Lower leg skin (tissue), 4 donors: ENCODE data around the gene CREB3L4. TPM values are rescaled to one million over a fixed set of nuclear protein-coding genes. Genes with fewer than 3 reads are reported as not detected.

Experiments used
- DNase-seq, 2 donors: peaks; one replicate each; pipeline ENCODE4 v3.0.0-alpha.2; 2019; ENCODE audit warnings: low spot score in 2 of 2
- H3K4me3 ChIP-seq: fragments of 200-600 bp; sonication (generic); 2 replicates; pipeline ENCODE4 v1.5.1; 2017; ENCODE audit warnings: mild to moderate bottlenecking, low read depth; ENCODE audit not compliant: poor library complexity, severe bottlenecking
- POLR2A ChIP-seq, 2 donors: fragments of 450-650 bp; IDR thresholded peaks; one replicate each; pipeline ENCODE4 v1.6.1; 2016 to 2017; ENCODE audit warnings: antibody characterized with exemption in 2 of 2, mild to moderate bottlenecking in 1 of 2, moderate library complexity in 1 of 2
- WGBS, 2 donors: methylation state at CpG; one replicate each; pipeline ENCODE4 v1.1.5; 2018; 5-methylcytosine and 5-hydroxymethylcytosine counted together
- intact Hi-C: fragments of 100-400 bp; cut with DNase I; formaldehyde crosslinking; loops from one replicate; pipeline ENCODE4 v1.15.0; 2023; ENCODE audit warnings: low total_unique reads
- total RNA-seq, 4 donors: library from RNA; depleted of rRNA; stranded (reverse); fragments of >200 nt; gene quantifications; one replicate each; pipeline ENCODE4 v1.1.0, GENCODE V29; 2016
- TF ChIP-seq, protein P1 (sequence below), 3 donors: fragments of 450-650 bp; IDR thresholded peaks; one replicate each; pipeline ENCODE4 v1.5.1; 2016; ENCODE audit warnings: antibody characterized with exemption in 3 of 3, mild to moderate bottlenecking in 3 of 3, moderate library complexity in 2 of 3

CREB3L4 gene
- total RNA-seq, 4 donors from 2014 or later = 18.7 to 25.5 (median 22.9) TPM

DNA sequence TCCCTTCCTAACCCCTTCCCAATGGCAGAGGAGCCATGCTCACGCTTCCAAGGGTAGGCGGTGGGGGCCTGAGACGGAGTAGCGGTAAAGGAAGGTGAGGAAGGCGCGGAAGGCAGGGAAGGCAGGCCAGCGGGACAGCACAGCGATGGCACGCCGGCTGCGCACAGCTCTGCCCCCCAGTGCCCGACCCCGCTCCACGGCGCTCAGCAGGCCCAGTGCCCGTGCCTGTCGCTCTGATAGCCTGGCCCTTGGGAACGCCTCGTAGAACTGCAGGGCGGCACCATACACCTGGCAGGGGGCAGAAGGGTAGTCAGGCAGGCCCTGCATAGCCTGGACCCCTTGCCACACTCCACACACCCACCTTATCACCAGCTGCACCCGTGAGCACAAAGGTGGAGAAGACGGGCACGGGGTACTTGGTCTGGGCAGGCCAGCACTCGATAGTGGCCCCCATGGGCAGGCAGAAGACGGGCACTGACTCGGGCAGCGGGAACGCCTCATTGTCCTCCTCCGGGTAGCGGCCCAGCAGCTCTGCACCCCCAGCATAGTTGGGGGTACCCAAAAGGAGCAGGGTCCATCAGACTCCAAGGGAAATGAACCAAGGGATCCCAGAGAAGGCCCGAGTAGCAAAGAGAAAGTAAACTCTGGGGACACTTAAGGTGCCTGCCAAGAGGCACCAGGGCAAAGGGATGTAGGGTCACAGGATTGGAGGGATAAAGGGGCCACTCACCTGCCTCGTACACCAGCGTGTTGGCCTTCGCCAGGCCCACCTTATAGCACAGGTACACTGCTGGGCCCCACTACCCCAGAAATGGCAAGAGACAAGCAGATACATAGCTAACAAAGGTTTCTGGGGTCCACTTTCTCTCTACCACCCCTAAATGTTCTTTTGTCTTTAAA, 25.6 kb upstream of the CREB3L4 start:
- intact Hi-C loops = no loop called here
- WGBS, 2 donors = 93 to 94% methylated on average over 30 to 34 of the region's 34 CpGs
- H3K4me3 ChIP-seq = no peak overlapping the region
- DNase-seq = no peak
- TF ChIP-seq POLR2A (IDR thresholded peaks at IDR 0.05) = no peak
- TF ChIP-seq, protein P1, sequence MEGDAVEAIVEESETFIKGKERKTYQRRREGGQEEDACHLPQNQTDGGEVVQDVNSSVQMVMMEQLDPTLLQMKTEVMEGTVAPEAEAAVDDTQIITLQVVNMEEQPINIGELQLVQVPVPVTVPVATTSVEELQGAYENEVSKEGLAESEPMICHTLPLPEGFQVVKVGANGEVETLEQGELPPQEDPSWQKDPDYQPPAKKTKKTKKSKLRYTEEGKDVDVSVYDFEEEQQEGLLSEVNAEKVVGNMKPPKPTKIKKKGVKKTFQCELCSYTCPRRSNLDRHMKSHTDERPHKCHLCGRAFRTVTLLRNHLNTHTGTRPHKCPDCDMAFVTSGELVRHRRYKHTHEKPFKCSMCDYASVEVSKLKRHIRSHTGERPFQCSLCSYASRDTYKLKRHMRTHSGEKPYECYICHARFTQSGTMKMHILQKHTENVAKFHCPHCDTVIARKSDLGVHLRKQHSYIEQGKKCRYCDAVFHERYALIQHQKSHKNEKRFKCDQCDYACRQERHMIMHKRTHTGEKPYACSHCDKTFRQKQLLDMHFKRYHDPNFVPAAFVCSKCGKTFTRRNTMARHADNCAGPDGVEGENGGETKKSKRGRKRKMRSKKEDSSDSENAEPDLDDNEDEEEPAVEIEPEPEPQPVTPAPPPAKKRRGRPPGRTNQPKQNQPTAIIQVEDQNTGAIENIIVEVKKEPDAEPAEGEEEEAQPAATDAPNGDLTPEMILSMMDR (IDR thresholded peaks at IDR 0.05) = no peak

DNA sequence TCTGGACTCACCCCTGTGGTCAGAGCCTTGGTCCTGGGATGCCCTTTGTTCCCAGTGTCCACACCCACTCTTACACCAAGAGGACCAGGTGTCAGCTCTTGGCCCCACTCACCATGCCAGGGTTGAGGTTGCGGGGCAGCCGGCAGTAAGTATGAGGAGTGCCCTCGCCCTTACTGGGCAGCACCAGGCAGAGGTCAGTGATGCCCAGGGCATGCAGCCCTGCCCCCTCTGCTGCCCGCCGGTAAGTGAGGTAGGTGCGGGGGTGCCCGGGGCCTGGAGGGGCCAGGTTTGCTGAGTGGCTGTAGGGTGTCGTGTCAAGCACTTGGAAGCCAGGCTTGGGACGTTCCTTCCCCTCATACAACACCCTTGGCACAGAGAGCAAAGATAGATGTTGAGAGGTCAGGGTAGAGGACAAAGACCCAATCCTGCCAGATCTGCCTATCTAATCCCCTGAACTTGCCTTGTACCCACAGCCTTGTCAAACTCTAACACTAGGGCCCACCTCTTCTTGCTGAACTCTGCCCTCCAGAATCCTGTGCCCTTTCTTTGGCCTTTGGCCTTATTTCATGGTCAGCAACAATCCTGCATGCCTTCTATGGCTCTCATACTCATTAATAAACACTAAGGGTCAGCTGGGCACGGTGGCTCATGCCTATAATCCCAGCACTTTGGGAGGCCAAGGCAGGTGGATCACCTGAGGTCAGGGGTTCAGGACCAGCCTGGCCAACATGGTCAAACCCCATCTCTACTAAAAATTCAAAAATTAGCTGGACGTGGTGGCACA, 24.7 kb upstream of the CREB3L4 start:
- 87 to 89% methylated on average over 9 to 11 of the region's 11 CpGs for WGBS, 2 donors
- intact Hi-C loops = no loop called here

GRCh38 chr1:153944005-153944826, 23.5 kb upstream of the CREB3L4 start:
- H3K4me3 ChIP-seq = no peak overlapping the region
- TF ChIP-seq, protein P1 (IDR thresholded peaks at IDR 0.05) = no peak
- TF ChIP-seq POLR2A (IDR thresholded peaks at IDR 0.05) = no peak
- DNase-seq = no peak
- WGBS, 2 donors = 70 to 78% methylated on average over 15 of the region's 15 CpGs
- intact Hi-C loops = no loop called here

More for the DNA sequence above, 24.7 kb upstream of the CREB3L4 start:
- no peak for TF ChIP-seq POLR2A (IDR thresholded peaks at IDR 0.05)
- TF ChIP-seq, protein P1 (IDR thresholded peaks at IDR 0.05) = no peak
- no peak for DNase-seq
- no peak overlapping the region for H3K4me3 ChIP-seq

GRCh38 chr1:153944827-153945117, 22.9 kb upstream of the CREB3L4 start:
- no peak overlapping the region for H3K4me3 ChIP-seq
- WGBS, 2 donors = 58 to 59% methylated on average over 3 of the region's 3 CpGs
- TF ChIP-seq, protein P1 (IDR thresholded peaks at IDR 0.05) = no peak
- no peak for TF ChIP-seq POLR2A (IDR thresholded peaks at IDR 0.05)
- no peak for DNase-seq
- intact Hi-C loops = no loop called here

DNA sequence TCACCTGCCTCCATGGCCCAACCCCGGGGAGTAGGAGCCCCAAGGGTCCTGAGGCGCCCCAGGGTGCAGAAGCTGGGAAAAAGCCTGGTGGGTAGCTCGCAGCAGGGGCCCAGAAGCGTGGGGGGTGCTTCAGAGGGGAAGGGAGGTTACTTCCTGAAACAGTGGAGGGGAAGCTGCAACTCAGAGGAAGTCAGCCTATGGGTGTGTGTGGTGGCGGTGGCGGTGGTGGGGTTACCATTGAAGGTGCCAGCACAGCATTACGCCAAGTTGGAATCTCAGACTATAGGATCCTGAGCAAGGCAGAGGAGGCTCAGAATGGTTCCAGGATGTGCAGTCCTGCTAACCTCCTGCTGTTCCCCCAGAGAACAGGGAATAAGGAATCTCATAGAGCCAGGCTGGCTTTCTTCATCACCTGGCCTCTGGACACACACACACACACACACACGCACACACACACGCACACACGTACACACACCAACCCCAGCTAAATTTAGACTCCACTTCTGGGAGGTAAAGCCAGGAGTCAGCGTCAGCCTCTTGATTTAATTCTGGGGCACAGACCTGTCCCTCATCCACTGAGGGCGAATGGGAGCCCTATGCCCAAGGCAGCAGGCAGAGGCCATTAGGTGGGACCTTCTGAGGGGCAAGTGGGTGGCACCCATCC, 22.4 kb upstream of the CREB3L4 start:
- no peak for DNase-seq
- no peak for TF ChIP-seq POLR2A (IDR thresholded peaks at IDR 0.05)
- TF ChIP-seq, protein P1 (IDR thresholded peaks at IDR 0.05) = no peak
- 19 to 33% methylated on average over 12 of the region's 12 CpGs for WGBS, 2 donors
- peak overlapping the region; percentile 91 for H3K4me3 ChIP-seq
- intact Hi-C loops = no loop called here
